GM20000 (cell line): ENCODE measurements around the gene IL12RB2.
"Not testable (repeated sequence)": the region's sequence is repeated elsewhere in the genome, so short reads cannot be mapped to it uniquely, and the experiment has no call there.

Source experiments
- DNase-seq: peaks from one replicate; pipeline ENCODE4 v3.0.0; 2012; ENCODE audit warnings: low spot score
- CTCF ChIP-seq: IDR thresholded peaks from 2 replicates; pipeline ENCODE4 v1.5.1; 2012; ENCODE audit warnings: mild to moderate bottlenecking, control low read depth; ENCODE audit errors: extremely low read depth, missing control alignments

The IL12RB2 gene

GRCh38 chr1:67414574-67414973 is 106.9 kb downstream of the IL12RB2 start:
- TF ChIP-seq CTCF, result no peak

GRCh38 chr1:67415041-67415440 is 107.4 kb downstream of the IL12RB2 start:
- no peak for DNase-seq
- TF ChIP-seq CTCF, result no peak

More at GRCh38 chr1:67414574-67414973, 106.9 kb downstream of the IL12RB2 start:
- no peak for DNase-seq

- DNase-seq, result not testable (repeated sequence)
Observed at GRCh38 chr1:67417733-67418132, 110.1 kb downstream of the IL12RB2 start.

GRCh38 chr1:67418839-67419586 is 111.3 kb downstream of the IL12RB2 start:
- DNase-seq, result no peak
- no peak for TF ChIP-seq CTCF

- TF ChIP-seq CTCF, result no peak
- no peak for DNase-seq
Observed at GRCh38 chr1:67420835-67421492, 113.3 kb downstream of the IL12RB2 start.

- no peak for TF ChIP-seq CTCF
- no peak for DNase-seq
Observed at GRCh38 chr1:67427465-67427864, 119.8 kb downstream of the IL12RB2 start.

GRCh38 chr1:67427947-67428346 is 120.3 kb downstream of the IL12RB2 start:
- DNase-seq, result no peak
- TF ChIP-seq CTCF, result no peak
